Mesothelial cell of epicardium (in vitro differentiated cells): ENCODE results near the gene GHRL. TPM values are rescaled to one million over a fixed set of nuclear protein-coding genes. Genes with fewer than 3 reads are reported as not detected.

Experiments
- DNase-seq, 2 experiments: peaks; one replicate each; pipeline ENCODE4 v3.0.0; 2021; ENCODE audit warnings: low spot score in 2 of 2; ENCODE audit not compliant: unreplicated experiment in 2 of 2
- H3K27ac Mint-ChIP-seq: 2 replicates; pipeline ENCODE4 v1.8.0; 2021; ENCODE audit warnings: mixed read lengths
- H3K27me3 Mint-ChIP-seq: 2 replicates; pipeline ENCODE4 v1.8.0; 2021; ENCODE audit warnings: low read depth, mixed read lengths
- H3K36me3 Mint-ChIP-seq: 2 replicates; pipeline ENCODE4 v1.8.0; 2021; ENCODE audit warnings: mixed read lengths
- H3K4me1 Mint-ChIP-seq: 2 replicates; pipeline ENCODE4 v1.8.0; 2021; ENCODE audit warnings: mixed read lengths
- H3K4me3 Mint-ChIP-seq: 2 replicates; pipeline ENCODE4 v1.8.0; 2021; ENCODE audit warnings: mild to moderate bottlenecking, moderate library complexity, mixed read lengths
- H3K9me3 Mint-ChIP-seq: 2 replicates; pipeline ENCODE4 v1.8.0; 2021; ENCODE audit warnings: mixed read lengths
- total RNA-seq: library from RNA; stranded (reverse); gene quantifications from 3 replicates; pipeline ENCODE4 v1.2.1, GENCODE V29; 2021
- TF ChIP-seq, protein P1 (sequence below): fragments of 200-600 bp; sonication (generic); IDR thresholded peaks from one replicate; pipeline ENCODE4 v1.5.0; 2021; ENCODE audit warnings: antibody characterized with exemption; ENCODE audit not compliant: unreplicated experiment

Gene GHRL, protein sequence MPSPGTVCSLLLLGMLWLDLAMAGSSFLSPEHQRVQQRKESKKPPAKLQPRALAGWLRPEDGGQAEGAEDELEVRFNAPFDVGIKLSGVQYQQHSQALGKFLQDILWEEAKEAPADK
- 0.73 to 1.9 TPM (median 0.96 TPM) in 3 replicates for total RNA-seq

DNA sequence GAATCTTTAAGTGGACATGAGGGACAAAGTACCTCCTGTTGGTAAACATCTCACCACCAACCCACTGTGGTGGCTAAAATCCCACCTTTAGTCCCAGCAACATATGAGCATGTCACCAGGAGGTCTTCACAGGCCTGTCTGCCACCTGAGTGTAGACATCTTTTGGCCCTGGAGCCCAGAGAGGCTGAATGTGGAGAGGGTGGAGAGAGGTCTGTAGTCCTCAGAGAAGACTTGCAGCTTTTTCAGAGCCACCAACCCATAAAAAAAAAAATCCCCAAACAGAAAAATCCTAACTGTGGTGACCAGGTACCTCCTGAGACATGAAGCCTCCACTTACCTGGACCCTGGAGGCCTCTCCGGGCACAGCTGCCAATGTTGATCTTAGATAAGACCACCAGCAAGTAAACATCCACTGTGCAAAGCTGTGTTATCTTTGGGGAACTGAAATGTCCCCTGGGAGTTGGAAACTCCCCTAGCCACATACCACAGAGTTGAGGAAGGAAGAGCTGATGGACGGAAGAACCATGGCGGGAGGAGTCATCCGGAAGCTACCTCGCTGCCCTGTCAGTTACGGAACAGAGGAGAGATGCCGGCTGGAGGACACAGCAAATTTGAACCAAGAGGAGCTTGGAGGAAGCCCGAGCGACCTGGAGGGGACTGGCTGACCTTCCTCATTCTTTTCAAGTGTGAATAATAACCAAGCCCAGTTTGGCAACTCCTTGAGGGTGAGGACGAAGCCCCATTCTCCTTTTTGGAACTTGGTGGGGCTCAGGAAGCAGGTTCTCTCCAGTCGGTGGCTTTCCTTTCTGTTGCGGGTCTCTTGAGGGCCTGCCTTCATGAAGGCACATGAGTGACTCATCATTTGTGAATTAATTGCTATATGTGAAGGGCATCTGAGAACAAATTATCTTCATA lies at the start of gene GHRL:
Gene GHRL, minus strand, starts transcription at position 443 of the 915 bp plus-strand sequence. CDS start 2,767 bp downstream, outside the sequence.
- Mint-ChIP-seq H3K36me3 (peaks cover 5% of the 10 kb centered on the region), H3K4me1 (no peaks in the 10 kb centered on the region), H3K4me3 (no peak within 1 kb of the TSS), H3K9me3 (no peaks in the 10 kb centered on the region), H3K27ac (no peak within 1 kb of the TSS), H3K27me3 (no peaks in the 10 kb centered on the region)
- DNase-seq = no peak
- TF ChIP-seq, protein P1, sequence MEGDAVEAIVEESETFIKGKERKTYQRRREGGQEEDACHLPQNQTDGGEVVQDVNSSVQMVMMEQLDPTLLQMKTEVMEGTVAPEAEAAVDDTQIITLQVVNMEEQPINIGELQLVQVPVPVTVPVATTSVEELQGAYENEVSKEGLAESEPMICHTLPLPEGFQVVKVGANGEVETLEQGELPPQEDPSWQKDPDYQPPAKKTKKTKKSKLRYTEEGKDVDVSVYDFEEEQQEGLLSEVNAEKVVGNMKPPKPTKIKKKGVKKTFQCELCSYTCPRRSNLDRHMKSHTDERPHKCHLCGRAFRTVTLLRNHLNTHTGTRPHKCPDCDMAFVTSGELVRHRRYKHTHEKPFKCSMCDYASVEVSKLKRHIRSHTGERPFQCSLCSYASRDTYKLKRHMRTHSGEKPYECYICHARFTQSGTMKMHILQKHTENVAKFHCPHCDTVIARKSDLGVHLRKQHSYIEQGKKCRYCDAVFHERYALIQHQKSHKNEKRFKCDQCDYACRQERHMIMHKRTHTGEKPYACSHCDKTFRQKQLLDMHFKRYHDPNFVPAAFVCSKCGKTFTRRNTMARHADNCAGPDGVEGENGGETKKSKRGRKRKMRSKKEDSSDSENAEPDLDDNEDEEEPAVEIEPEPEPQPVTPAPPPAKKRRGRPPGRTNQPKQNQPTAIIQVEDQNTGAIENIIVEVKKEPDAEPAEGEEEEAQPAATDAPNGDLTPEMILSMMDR = no peak

DNA sequence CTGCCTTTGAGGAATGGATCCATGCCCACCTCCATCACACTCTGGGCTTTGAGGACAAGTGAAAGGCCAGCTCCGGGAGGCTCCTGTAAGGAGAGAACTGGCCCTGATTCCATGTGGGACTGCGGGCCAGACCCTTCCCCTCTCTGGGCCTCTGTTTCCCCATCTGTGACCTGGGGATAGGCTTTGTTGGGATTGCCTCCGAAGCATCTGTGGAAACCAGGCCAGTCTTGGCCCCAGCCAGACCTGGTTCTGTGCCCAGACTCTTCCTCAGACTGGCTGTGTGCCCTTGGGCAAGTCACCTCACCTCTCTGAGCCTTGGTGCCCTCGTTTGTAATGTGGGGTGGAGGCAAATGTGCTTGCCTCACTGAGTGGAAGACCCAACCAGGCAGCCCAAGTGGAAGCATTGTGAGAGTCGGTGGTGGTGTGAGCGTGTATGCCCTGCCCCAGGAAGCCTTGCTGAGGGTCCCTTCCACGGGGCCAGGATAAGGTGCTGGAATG lies 49.2 kb upstream of the GHRL start:
- H3K9me3 Mint-ChIP-seq = no peaks in the 10 kb centered on the region
- no peak overlapping the region for H3K27ac Mint-ChIP-seq
- peaks cover 17% of the 10 kb centered on the region for H3K27me3 Mint-ChIP-seq
- no peak for DNase-seq
- TF ChIP-seq, protein P1 = no peak
- H3K4me1 Mint-ChIP-seq = no peaks in the 10 kb centered on the region
- H3K36me3 Mint-ChIP-seq = no peaks in the 10 kb centered on the region
- H3K4me3 Mint-ChIP-seq = no peak overlapping the region

DNA sequence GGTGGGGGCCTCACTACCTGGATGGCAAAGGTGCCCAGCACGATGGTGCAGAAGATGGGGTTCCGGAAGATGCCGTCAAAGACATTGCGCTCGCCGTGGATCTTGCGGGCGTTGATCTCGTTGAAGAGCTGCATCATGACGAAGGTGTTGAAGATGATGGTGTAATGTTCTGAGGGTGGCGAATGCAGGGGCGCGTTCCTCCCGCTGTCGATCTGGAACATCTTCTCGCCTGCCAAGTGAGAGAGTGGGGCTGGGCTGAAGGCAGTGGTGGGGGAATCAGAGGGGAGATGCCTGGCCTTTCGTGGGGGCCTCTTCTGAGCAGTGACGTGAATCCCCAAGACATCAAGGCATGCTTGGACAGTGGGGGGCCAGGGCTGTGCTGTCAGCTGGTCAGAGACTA lies 47.7 kb upstream of the GHRL start:
- TF ChIP-seq, protein P1 = no peak
- Mint-ChIP-seq H3K4me3 (no peak overlapping the region), H3K27ac (no peak overlapping the region), H3K36me3 (no peaks in the 10 kb centered on the region), H3K9me3 (no peaks in the 10 kb centered on the region), H3K4me1 (no peaks in the 10 kb centered on the region), H3K27me3 (peaks cover 19% of the 10 kb centered on the region)
- no peak for DNase-seq

DNA sequence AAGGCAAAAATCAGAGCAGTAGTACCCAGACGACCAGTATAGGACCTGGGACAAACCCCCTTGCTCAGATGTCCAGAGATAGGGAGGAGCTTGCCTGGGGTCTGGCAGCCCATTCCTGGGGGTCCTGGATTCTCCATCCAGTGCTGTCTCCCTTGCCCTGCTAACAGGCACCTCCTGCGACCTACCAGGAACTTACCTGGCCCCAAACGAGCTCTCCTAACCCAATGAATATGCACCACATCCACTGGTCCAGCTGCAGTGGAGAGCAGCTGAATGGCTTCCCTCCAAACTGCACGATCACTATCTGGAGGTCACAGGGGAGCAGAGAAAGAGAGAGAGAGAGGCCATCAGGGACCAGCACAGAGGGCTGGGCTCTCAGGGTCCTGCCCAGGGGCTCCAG lies 47.3 kb upstream of the GHRL start:
- TF ChIP-seq, protein P1 = no peak
- DNase-seq = no peak
- H3K27me3 Mint-ChIP-seq = peaks cover 19% of the 10 kb centered on the region
- no peaks in the 10 kb centered on the region for H3K4me1 Mint-ChIP-seq
- no peaks in the 10 kb centered on the region for H3K9me3 Mint-ChIP-seq
- H3K27ac Mint-ChIP-seq = no peak overlapping the region
- no peaks in the 10 kb centered on the region for H3K36me3 Mint-ChIP-seq
- H3K4me3 Mint-ChIP-seq = no peak overlapping the region

DNA sequence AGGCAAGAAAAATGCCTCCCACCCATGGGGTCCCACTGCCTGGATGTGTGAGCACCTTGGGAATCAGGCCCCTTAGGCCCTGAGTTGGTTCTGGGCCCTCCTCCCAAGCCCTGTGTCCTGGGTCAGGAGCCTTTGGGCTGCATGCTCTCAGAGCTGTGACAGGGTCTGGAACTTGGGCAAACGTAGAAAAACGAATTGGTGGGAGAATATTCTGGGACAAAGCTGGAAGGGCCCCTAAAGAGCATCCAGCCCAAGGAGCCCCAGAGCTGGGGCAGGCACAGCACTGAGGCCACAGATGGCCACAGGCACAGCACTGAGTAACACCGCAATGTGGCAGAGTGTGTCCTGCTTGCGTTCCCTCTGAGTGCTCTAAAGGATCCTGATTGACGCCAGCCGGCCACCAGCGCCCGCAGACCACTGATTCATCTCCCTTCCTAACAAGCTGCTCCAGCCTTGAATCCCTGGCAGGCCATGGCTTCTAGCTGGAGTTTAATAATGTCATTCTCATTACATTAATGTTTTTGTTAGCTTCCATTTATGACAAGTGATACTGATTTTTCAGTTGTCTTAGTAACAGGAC lies 46.7 kb upstream of the GHRL start:
- H3K27me3 Mint-ChIP-seq = peaks cover 25% of the 10 kb centered on the region
- no peaks in the 10 kb centered on the region for H3K36me3 Mint-ChIP-seq
- no peak overlapping the region for H3K4me3 Mint-ChIP-seq
- H3K4me1 Mint-ChIP-seq = no peaks in the 10 kb centered on the region
- DNase-seq = no peak
- no peaks in the 10 kb centered on the region for H3K9me3 Mint-ChIP-seq
- H3K27ac Mint-ChIP-seq = no peak overlapping the region
- TF ChIP-seq, protein P1 = no peak
